Colonic mucosa (tissue), 4 donors: ENCODE results near the gene PPP6R1. TPM values are rescaled to one million over a fixed set of nuclear protein-coding genes. Genes with fewer than 3 reads are reported as not detected.
A peak's percentile ranks its signal among the peaks of the same experiment; 100 is the strongest.

ENCODE experiments used
- DNase-seq: peaks from one replicate; pipeline ENCODE4 v3.0.0-alpha.2; 2020
- H3K27ac ChIP-seq: fragments of 200-600 bp; one replicate; pipeline ENCODE4 v1.8.0; 2021
- H3K27me3 ChIP-seq: fragments of 200-600 bp; one replicate; pipeline ENCODE4 v1.8.0; 2021
- H3K36me3 ChIP-seq: fragments of 200-600 bp; one replicate; pipeline ENCODE4 v1.8.0; 2021
- H3K4me1 ChIP-seq: fragments of 200-600 bp; one replicate; pipeline ENCODE4 v1.8.0; 2021; ENCODE audit warnings: mild to moderate bottlenecking
- H3K4me3 ChIP-seq: fragments of 200-600 bp; one replicate; pipeline ENCODE4 v1.8.0; 2021
- H3K9ac ChIP-seq, 2 donors: one replicate each; pipeline ENCODE4 v1.7.0; 2013; ENCODE audit warnings: control low read depth in 2 of 2, low read depth in 2 of 2, low read length in 2 of 2
- H3K9me3 ChIP-seq: fragments of 200-600 bp; one replicate; pipeline ENCODE4 v1.8.0; 2021
- intact Hi-C: fragments of 100-400 bp; cut with DNase I; formaldehyde crosslinking; loops from one replicate; pipeline ENCODE4 v1.14.1; 2022
- total RNA-seq, 2 donors: library from RNA; stranded (reverse); fragmentation: NEBNext Ultra II Directional in 1 of 2; extraction: Animal tissue kit (Norgen Biotek cat#: 25700) in 1 of 2; gene quantifications; one replicate each; pipeline ENCODE4 v1.2.1, GENCODE V29; 2021
- TF ChIP-seq, protein P1 (sequence below): fragments of 200-600 bp; IDR thresholded peaks from one replicate; pipeline ENCODE4 v1.8.0; 2022; ENCODE audit warnings: antibody characterized with exemption, mild to moderate bottlenecking
- donor health status: healthy.
- donor health status: DM: no; HTN: no; CAD: no.
- donor health status: DM: no; HTN: no; CAD: no.

Gene PPP6R1
- total RNA-seq, 2 donors from 2014 or later, result 65.1 to 97.2 TPM

DNA sequence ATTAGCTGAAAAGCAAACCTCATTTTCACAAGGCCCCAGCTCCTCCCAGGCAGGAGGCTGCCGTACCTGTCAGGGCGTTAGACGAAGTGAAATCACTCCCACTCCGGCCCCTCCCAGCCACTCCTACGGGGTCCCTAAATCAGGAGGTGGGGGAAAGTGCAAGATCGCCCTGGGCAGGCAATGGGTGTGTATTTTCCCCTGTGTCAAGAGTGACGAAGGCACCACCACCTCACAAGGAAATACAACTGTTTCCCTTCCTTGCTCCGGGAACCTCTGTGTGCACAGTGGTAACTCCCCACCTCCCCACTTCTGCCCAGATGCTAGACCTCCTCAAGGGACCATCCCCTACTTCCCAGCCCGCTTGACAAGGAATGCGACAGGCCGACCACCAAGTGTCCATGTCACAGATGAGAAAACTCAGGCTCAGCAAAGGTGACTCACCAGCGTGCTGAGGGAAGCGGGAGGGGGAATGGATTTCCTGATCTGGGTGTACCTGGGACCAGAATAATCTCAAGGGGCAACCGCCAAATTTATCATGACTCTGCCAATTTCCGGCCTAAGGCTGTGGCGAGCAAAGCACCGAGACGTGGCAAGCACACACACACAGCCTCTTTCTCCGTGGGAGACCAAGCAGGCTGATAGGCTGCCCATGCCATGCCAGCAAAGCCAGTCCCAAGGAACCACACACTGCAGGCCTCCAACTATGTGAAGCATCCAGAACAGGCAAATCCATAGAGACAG is 7.3 kb downstream of the PPP6R1 start:
- peak overlapping the region in 1 of 2 donors; percentile 50 for H3K9ac ChIP-seq
- peaks cover 21% of the 10 kb centered on the region for H3K4me1 ChIP-seq
- no peaks in the 10 kb centered on the region for H3K27me3 ChIP-seq
- TF ChIP-seq, protein P1, sequence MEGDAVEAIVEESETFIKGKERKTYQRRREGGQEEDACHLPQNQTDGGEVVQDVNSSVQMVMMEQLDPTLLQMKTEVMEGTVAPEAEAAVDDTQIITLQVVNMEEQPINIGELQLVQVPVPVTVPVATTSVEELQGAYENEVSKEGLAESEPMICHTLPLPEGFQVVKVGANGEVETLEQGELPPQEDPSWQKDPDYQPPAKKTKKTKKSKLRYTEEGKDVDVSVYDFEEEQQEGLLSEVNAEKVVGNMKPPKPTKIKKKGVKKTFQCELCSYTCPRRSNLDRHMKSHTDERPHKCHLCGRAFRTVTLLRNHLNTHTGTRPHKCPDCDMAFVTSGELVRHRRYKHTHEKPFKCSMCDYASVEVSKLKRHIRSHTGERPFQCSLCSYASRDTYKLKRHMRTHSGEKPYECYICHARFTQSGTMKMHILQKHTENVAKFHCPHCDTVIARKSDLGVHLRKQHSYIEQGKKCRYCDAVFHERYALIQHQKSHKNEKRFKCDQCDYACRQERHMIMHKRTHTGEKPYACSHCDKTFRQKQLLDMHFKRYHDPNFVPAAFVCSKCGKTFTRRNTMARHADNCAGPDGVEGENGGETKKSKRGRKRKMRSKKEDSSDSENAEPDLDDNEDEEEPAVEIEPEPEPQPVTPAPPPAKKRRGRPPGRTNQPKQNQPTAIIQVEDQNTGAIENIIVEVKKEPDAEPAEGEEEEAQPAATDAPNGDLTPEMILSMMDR, result no peak
- no peaks in the 10 kb centered on the region for H3K9me3 ChIP-seq
- intact Hi-C loops, result no loop called here
- peak overlapping the region; percentile 74 for H3K27ac ChIP-seq
- H3K36me3 ChIP-seq, result no peaks in the 10 kb centered on the region
- peak; percentile 76 for DNase-seq
- no peak overlapping the region for H3K4me3 ChIP-seq

DNA sequence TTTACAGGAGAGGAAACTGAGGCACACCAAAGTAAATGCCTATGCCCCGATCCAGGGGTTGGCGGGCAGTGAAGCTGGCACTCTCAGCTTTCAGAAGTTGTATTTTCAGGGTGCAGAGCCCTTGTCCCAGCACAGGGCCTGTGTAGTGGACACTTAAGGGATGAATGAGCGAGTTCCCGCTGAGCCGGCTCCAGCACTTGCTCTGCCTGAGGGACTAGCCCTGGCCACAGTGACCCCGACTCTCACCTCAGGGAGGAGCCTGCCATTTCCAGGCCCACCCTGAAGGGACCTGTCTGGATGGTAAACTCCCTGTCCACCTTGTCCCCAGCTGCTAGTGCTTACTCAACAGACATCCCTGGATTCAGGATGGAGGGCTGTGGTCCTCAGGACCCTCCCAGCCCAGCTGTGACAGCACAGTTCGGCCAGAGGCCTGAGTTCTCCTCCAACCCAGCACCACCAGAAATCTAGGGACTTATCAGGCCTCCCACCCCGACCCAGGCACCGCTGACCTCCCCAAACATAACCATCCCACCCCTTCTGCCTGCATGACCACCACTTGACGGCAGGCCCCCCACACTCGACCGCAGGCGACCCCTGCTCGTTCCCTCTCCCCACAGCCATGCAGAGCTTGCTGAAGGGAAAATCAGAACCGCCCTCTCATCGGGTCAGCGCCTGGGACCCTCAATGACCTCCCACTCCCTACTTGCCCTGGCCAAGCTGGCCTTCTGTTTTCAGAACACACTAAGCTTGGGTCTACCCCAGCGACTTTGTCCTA is 8.4 kb downstream of the PPP6R1 start:
- Histone ChIP-seq H3K27me3 (no peaks in the 10 kb centered on the region), H3K4me1 (peaks cover 15% of the 10 kb centered on the region), H3K36me3 (no peaks in the 10 kb centered on the region), H3K9me3 (no peaks in the 10 kb centered on the region), H3K27ac (peak overlapping the region; percentile 74), H3K9ac (no peak overlapping the region), H3K4me3 (no peak overlapping the region)
- no peak for DNase-seq
- intact Hi-C loops, result no loop called here
- TF ChIP-seq, protein P1, result no peak

DNA sequence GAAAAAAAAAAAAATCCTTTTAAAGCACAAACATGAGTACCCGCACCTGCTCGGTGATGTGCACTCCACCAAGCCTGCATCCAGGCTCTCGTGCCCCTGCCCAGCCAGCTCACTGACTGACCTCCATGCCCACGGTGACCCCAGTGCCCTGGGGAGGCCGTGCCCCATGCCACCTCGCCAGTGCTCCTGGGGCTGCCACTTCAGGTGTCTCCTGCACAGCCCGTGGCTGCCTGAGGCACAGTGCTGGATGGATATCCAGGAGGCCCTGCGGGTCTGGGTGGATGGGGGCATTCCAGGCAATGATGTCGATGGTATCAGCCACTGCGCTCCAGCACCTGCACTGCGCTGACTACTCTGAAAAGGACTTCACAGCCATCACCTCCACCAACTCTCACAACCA is 9.0 kb downstream of the PPP6R1 start:
- Histone ChIP-seq H3K36me3 (no peaks in the 10 kb centered on the region), H3K27me3 (no peaks in the 10 kb centered on the region), H3K4me3 (no peak overlapping the region), H3K9me3 (no peaks in the 10 kb centered on the region), H3K9ac (no peak overlapping the region), H3K27ac (no peak overlapping the region), H3K4me1 (peaks cover 15% of the 10 kb centered on the region)
- TF ChIP-seq, protein P1, result no peak
- intact Hi-C loops, result no loop called here
- DNase-seq, result no peak

DNA sequence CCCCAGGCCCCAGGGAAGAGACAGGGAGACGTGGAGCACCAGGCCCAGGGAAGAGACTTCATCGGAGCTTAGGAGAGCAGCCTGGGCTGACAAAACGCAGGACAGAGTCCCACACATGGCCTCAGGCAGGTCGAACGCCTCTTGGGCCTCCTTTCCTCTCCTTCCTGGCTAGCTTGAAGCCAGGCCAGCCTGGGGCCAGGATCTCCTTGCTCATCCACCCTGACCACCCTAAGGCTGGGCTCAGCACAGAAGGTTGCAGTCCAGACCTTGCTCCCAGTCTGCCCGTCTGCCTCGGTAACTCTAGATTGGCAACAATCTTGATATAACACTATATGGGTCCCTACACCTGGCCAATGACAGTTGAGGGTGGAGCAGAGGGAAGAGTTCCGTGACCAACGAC is 10.1 kb downstream of the PPP6R1 start:
- no peak for DNase-seq
- H3K9ac ChIP-seq, result peak overlapping the region in 1 of 2 donors; percentile 22
- TF ChIP-seq, protein P1, result no peak
- no peaks in the 10 kb centered on the region for H3K9me3 ChIP-seq
- H3K4me3 ChIP-seq, result no peak overlapping the region
- no peaks in the 10 kb centered on the region for H3K27me3 ChIP-seq
- H3K4me1 ChIP-seq, result peaks cover 15% of the 10 kb centered on the region
- no peak overlapping the region for H3K27ac ChIP-seq
- intact Hi-C loops, result no loop called here
- no peaks in the 10 kb centered on the region for H3K36me3 ChIP-seq

DNA sequence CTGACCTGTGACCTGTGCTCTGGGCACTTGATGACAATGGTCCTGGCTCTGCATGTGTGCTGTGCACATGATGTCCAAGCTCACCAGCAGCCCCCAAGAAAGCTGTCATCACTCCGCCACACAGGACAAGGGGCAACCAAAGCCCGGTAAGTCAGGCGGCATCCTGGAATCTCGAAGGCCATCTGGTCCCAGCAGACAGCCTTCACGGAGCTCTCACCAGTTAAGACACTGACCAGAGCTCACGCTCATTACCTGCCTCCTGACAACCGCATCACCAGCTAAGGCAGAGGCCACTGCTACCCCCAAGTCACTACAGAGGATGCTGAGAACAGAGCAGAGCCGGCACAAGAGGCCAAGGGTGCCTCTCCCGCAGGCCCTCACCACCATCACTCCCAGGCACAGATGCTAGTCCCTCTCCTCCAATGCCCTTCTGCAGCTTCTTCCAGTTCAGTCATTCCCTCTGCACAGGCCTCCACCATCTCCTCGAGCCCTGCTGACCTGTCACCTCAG is 10.6 kb downstream of the PPP6R1 start:
- Histone ChIP-seq H3K4me1 (peaks cover 15% of the 10 kb centered on the region), H3K9me3 (no peaks in the 10 kb centered on the region), H3K4me3 (no peak overlapping the region), H3K27me3 (no peaks in the 10 kb centered on the region), H3K36me3 (no peaks in the 10 kb centered on the region), H3K27ac (peak overlapping the region; percentile 56), H3K9ac (peak overlapping the region in 1 of 2 donors; percentile 22)
- TF ChIP-seq, protein P1, result no peak
- intact Hi-C loops, result no loop called here
- no peak for DNase-seq
